CD1c-positive myeloid dendritic cell (primary cell): ENCODE measurements around the gene PAX7.

Experiments used
- DNase-seq: peaks from one replicate; pipeline ENCODE4 v3.0.0-alpha.2; 2016; ENCODE audit errors: extremely low spot score

PAX7 gene

DNA sequence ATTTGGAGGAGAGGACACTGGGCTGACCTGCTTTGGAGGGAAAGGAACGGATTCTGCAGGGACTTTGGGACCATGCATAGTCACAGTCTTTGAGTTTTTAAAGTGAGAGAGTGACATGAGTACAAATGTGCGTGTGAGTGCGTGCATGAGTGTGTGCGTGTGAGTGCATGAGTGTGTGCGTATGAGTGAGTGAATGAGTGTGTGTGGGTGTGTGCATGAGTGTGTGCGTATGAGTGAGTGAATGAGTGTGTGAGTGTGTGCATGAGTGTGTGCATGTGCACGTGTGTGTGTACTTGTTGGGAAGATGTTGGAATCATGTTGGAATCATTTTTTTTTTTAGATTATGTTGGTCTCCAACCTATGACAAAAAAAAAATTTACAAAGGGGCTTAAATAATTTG lies 70.5 kb downstream of the PAX7 start:
- DNase-seq: no peak

DNA sequence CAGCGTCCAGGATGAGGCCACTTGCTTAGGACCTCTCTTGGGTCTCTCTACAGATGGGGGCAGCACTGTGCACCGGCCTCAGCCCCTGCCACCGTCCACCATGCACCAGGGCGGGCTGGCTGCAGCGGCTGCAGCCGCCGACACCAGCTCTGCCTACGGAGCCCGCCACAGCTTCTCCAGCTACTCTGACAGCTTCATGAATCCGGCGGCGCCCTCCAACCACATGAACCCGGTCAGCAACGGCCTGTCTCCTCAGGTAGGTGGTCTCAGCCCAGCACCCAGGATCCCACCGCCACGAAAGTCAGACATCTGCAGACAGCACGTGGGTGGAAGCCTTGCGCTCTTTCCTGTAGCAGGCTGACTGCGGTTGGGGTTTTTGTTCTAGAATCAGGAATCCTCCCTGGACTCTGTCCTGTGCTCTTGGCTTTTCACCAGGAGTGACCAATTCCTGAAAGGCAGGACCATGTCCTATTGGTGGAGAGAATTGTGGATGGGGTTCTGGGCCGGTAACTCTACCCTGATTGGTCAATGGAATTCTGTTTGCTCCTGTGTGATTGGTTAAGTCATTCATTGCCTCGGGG lies 72.5 kb downstream of the PAX7 start:
- no peak for DNase-seq

DNA sequence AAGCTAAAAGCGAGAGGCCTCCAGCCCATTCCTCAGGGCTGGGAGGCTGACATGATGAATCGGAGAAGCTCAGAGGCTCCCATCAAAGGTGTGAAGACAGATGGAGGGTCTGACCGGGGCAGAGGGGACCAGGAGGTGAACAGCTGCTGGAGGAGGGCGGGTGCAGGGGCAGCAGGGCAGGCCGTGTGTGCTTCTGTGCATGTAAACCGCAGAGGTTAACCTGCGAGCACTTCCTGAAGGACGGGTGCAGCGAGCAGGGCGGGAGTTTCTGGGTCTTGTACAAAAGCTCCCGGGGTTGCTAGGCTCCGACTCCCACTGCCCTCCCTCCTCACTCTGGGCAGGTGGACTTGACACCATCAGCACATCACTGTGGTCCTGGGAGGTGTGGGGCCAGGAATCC lies 75.2 kb downstream of the PAX7 start:
- no peak for DNase-seq

DNA sequence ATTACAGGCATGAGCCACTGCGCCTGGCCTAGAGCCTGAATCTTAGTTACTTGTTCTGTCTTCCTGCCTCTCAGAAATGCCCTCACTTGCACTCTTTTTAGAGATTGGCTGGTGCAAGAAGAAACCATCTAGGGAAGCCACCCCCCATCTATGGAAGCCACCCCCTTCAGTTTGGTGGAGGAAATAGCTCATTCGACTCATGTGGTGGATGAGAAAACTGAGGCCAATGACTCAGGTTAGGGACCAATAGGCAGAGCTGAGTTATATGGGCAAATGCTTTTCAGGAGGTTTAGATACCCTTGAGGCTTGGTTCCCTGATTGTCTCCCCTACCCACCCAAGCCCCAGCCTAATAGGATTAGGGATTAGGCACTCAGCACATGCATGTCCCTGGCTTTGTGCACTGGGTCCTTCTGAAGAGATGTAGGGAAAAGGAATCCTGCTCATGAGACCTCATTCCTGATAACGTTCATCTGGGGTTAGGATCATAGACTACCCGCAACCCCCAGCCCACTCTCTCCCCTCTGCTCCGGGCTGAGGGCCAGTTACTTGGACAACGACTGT lies 77.1 kb downstream of the PAX7 start:
- DNase-seq: no peak

DNA sequence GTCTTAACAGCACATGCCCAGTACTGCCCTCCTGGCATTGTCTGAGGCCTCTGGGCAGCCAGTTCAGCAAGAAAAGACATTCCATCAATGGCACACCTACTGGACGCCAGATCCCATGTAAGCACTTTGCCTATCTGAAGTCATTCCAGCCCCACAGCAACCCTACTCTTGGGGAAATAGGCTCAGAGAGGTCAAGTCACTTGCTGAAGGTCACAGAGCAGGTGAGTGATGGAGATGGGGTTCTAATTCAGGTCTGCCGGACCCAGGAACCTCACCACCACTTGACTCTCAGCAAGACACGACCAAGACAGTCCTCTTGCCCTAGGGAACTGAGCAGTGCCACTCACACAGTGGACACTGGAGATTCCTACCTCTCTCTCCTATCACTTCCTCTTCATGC lies 79.4 kb downstream of the PAX7 start:
- DNase-seq: no peak

DNA sequence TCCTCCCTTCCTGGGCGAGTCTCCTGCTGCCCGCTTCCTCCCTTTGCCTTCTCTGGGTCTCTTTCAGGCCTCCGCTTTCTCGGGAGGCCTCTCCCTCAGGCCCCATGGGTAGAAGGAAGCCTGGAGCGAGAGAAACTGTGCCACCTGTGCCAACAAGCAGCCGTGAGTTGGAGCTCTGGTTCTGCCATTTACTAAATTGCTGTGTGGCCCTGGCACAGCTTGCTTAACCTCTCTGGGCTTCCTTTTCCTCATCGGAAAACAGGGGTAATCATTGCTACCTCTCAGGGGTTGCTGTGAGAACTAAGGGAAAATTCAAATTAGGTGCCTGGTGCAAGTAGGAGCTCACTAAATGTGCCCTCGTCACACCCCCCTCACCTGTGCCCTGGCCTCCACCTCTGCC lies 80.4 kb downstream of the PAX7 start:
- DNase-seq: no peak

DNA sequence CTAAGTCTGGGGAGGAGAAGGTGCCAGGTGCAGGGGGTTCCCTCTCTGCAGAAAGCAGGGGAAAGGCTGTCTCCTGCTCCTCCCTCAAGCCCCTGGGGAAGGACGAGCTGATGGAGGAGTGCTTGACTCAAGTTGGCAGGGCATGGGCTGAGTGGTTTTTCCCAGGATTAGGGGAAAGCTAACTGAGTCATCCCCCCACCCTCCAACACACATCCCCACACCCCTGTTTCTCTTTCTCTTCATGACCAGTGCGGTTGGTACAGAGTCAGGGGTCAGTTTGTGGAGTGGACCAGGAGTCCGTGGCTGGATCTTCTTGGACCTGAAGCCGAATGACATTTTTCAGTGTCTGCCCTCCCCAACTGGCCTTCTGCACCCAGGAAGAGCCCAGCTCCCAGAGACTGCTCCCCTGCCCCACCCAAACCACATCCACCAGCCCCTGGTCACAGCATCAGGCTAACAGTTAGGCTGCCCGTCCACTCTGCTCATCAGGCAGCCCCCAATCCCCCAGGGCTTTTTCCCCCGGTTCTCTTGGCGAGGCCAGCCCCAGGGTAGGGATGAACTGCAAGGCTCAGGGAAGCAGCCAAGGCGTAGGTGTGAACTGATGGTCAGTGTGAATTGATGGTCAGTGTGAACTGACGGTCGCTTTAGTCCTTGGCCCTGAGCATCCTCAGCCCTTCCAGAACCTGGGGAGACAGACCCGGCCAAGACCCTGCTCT lies 81.0 kb downstream of the PAX7 start:
- no peak for DNase-seq

DNA sequence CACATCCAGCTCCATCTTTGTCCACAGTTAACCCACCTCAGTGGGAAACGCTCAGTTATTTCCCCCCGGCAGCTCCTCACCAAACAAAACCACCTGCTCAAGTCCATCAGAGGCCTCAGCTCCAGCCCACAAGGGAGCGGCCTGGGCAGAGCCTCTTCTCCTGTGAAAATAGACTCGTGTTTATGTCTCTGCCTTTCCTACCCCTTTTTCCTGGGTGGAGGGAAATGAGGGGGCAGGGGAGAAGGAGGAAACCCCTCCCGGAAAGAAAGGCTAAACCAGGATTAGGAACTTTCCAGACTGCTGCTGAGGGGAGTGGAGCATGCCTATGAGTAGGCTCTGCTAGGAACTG lies 81.6 kb downstream of the PAX7 start:
- no peak for DNase-seq

DNA sequence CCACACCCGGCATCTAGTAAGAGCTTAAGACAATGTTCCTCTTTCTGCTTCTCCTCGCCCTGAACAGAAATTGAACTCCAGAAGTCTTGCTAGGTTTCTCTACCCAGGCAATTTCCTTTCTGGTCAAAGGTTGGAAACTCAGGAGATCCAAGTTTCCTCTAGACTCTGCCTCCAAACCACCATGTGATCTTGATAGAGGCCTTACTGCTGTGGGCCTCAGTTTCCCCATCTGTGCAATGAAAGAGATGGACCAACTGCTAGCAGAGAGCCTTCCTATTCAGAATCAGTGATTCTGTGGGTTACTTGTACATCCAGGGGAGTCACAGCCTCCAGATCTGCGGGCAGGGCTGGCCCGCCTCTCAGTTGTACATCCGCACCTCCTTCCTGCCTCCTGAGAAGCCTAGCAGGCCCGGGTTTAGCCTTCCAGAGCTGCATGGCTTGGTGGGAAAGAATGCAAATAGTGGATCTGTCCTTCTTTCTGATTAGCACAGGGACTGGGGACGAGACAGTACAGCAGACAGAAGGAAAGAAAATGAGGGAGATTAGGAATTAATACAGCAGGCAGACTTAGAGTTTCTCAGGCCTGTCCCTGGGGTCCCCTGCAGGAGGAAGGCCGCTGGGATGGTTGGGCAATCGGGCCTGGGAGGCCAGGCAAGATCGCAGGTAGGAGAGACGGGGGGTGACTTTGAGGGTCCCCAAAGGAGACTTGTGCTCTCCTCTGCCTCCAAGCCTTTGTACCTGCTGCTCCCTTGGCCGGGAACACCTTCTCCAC lies 83.9 kb downstream of the PAX7 start:
- DNase-seq: no peak

DNA sequence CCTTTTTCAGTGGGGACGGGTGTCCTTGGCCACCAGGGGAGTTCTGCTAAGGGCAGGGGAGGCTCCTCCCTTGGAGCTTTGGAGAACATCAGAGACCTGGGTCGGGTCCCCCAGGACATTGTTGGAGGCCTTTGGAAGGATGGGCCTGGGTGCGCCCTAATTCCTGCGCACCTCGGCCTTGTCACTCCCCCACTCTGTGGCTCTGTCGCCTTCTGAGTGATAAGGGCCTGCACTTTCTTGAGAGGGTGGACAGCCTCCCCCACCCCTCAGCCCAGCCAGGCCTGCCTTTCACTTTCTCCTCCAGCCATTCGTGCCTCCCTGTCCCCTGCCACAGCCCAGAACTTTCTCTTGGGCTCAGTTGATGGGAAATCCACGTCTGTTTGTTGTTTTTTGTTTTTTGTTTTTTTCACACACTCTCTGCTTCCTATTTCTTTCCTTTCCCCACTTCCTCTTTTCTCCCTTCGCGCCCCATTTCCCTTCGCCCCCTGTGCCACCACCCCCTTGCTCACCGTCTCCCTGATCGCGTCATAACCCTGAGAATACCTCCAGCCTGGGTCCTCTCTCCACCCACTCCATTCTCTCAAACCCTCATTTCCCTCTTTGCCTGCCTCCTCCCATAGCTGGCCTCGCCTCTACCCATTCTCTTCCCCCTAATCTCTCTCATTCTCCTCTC lies 85.6 kb downstream of the PAX7 start:
- DNase-seq: no peak

DNA sequence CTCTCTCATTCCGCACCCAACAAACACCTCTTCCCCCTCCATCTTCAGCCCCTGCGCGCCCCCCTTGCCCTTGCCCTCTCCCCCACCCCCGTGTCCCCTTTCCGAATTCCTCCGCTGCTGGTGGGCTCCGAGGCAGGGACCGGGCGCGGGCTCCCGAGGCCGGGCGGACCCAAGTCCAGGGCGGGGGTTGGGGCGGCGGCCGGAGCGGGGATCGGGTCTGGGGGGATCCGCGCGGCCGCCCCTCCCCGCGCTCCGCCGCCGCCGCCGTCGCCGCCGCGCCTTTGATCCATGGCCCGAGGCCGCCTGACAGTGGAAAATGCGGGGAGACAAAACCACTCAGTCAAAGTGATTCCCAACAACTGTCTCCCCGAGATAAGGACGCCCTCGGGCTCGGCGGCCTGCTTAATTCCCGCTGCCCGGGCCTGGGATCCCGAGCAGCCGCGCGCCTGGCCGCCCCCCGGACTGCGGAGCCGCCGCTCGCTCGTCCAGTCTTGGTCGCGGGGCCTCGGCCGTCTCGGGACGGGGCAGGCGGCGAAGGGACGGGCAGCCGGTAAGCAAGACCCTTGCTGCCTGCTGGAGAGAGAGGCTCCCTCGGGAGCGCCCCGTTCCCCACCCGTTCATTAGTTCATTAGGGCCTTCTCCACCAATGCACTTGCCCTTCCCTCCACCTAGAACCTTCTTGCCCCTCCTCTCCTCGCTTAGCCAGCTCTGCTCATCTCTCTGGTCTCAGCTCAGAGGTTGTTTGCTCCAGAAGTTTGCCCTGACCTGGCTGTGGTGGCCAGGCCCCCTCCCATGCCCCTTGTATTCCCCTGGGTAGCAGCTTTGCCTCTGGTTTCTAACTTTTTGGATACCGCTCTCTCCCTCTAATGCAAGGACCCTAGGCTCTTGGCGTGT lies 86.4 kb downstream of the PAX7 start:
- DNase-seq: no peak

DNA sequence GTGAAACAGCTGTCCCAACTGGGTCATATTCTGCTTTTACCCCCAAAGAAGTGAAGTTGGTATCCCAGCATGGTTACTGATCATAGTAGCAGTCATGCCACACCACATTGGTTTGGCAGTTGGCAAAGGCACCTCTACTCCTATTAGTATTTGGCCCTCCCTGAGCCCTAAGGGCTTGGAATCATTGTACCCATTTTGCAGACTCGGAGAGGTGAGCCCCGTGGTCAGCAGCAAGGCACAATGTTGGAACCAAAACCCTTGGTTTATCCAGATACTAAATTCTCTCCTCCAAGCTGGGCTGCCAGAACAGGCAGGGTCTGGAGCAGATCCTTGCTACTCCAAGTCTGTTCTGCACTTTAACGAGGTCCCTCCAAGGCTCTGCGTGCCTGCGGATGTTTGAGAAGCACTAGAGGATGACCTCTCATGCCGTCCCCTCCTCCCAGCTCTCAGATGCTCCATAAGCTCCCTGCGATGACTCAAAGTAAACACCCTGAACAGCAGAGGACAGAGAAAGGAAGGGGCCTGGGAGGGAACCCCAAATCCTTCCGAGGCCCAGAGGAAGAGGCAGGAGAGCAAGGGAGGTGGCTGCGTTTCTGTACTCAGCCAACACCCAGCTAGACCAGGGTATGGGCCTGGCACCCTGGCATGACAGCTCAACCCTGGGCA lies 89.3 kb downstream of the PAX7 start:
- DNase-seq: no peak

DNA sequence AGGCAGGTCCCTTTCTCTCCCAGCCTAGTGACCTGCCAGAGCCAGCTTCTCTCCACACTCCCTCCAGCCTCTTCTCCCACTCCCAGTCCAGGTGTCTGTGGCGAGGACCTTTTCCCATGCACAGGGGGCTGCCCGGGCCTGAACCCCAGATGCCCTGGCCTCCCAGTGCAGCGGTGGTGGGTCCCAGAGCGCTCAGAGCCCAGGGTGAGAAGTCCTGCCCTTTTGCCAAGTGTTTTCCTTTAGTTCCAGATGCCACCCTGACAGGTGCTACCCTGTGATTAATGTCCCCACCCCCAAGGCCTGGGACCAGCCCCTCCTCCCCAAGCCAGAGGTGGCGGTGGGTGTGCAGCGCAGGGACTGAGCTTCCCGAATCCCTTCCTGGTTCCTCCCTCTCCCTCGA lies 90.4 kb downstream of the PAX7 start:
- DNase-seq: no peak

DNA sequence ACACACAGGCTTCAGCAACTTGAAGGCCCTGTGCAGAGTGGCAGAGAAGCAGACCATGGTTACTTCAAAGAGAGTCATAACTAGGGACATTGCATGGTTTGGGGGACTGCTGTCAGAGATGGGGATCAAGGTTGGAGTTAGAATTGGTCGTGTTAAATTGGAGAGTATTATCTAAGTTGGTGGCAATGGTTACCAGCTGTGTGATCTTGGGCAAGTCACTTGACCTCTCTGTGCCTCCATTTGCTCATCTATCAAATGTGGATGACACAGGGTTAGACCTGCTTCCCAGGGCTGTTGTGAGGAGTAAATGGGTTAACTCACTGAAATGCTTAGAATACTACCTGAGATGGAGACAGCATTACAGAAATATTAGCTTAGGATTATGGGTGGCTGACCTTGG lies 91.1 kb downstream of the PAX7 start:
- no peak for DNase-seq

DNA sequence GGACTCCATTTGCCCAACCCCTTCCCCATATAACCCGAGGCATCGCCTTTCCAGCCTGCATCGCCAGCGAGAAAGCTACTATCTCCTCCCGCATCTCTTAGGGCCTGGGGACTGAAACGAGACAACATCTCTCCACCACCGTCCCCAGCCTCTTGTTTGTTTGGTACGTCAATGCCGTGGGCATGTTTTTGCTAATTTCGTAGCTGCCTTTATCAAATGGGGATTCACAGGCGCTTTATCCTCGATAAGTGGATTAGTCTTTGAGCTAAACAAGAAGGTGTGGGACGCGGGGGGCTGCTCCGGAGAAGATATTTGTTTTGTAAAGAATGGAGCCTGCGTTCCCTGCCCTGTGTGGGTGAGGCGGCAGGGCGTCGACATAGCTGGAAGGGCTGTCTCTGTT lies 91.6 kb downstream of the PAX7 start:
- no peak for DNase-seq

DNA sequence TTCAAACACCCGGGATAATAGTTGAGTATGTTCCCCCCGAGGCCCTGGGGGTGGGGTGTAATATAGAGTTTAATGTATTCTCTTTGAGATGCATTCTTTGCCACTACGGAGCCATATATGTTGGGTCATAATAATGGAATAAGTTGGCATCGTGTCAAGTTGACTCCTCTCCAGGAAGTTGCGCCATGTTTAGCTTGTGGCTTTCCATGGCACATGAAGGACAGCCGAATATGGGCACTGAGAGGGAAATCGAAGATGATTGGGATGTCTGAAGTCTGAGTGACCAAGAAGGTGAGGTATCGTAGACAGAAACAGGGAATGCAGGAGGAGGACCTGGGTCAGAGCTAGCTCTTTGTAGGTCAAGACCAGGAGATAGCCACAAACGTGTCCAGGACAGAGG lies 92.6 kb downstream of the PAX7 start:
- DNase-seq: no peak

DNA sequence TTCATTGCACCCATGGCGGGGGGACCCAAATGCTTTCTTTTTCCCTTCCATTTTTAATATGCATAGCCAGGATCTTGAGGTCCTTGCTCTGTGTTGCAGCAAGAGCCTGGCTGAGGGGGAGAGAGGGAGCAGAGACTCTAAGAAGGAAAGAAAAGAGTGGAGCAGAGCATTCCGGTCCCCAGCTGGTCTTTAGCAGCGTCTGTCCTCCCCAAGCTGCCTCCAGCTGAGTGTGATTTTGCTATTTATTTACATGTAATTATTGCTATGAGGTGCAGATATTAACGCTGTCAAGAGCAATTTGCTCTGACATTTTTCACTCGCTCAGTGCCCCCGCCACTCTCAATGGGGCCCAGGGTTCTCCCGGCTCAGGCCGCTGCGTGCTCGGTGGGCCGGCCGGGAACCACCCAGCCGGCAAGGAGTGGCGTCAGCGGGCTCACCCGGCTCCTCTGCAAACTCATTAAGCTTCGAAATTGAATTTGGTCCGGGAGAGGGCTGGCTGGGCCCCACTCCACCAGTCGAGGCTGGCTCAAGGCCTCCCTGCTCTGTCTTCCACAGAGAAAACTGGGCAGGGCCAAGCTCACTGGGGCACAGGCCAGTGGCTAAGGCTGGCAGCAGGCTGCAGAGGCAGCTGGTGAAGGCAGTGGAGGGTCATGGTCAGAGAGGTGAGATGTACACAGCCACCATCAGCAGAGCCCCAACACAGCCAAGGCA lies 93.2 kb downstream of the PAX7 start:
- no peak for DNase-seq

DNA sequence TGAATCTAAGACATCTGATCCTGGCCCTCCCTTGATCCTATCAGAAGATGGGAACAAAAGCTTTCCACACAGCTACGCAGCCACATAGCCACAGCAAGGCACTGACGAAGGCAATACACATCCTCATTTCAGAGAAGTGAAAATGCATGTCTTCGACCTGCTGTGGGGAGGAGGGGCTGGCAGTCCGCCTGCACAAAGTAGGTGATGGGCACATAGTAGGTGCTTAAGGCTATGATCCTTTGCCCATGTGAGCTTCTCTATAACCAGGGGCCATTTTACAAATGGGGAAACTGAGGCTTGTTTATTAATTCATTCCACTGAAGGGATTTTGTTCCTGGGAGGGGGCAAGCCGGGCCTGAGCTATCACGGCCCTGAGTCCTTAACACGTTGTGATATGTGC lies 94.2 kb downstream of the PAX7 start:
- DNase-seq: no peak

DNA sequence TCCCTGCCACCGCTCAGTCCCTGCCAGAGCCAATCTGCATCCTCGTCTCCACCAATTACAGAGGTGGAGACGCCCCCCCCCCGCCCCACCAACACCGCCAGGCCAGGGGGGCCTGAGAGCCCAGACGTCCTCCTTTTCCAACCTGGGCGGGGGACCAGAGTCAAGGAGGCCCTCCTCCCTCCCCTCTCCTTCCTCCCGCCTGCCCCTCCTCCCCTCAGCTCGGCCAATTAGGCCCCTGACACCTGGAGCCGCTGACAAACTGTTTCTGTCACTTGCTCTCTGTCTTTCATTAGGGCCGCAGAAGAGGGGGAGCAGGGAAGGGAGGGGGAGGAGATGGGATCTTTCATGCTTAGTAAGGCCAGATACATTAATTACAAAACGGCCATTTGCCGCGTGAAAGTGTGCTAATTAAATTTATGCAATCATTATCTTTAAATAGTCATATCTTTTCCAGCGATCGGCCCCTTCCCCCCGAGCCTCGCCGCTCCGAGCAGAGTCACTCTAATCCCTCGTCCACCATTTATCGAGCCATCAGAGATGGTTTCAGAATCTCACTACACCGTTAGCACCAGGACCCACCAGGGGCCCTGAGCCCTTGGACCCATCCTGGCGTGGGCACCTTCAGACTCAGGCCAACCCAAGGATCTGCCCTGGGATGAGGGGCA lies 94.7 kb downstream of the PAX7 start:
- DNase-seq: no peak

DNA sequence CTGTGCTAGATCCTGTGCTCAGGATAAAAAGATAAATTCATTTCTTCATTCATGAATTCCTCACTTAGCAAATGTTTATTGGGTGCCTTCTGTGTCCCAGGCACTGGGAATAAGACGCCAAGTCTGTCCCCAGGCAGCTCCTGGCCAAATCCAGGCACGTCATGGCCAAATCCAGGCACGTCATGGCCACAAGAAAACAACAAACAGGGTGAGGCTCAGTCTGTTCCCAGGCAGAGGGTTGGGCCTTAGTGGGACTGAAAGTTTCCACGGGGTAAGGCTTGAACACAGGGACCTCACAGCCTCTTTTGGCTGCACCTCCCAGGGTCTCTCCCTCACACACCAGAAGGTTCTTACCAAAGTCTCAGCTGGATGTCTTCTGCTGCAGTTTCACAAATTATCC lies 95.7 kb downstream of the PAX7 start:
- no peak for DNase-seq
